GM06990 (cell line): ENCODE data around the gene RNF26.

Source experiments
- DNase-seq: peaks from one replicate; pipeline ENCODE4 v3.0.0-alpha.2; 2011; ENCODE audit not compliant: insufficient read length; ENCODE audit errors: extremely low read depth
- H3K27me3 ChIP-seq: replicated peaks from 2 replicates; pipeline ENCODE4 v1.6.0; 2011; ENCODE audit warnings: low read length; ENCODE audit not compliant: control insufficient read depth, insufficient read depth
- H3K36me3 ChIP-seq: 2 replicates; pipeline ENCODE4 v1.5.1; 2011; ENCODE audit warnings: low read length; ENCODE audit not compliant: control insufficient read depth, insufficient read depth
- H3K4me3 ChIP-seq: replicated peaks from 2 replicates; pipeline ENCODE4 v1.5.1; 2011; ENCODE audit warnings: low read depth, mild to moderate bottlenecking, control low read depth, low read length
- CTCF ChIP-seq: IDR thresholded peaks from 2 replicates; pipeline ENCODE4 v1.5.1; 2011; ENCODE audit warnings: low read length, control low read depth, mild to moderate bottlenecking, inconsistent platforms; ENCODE audit not compliant: insufficient read depth, poor library complexity, severe bottlenecking

The RNF26 gene

GRCh38 chr11:119303227-119303718 lies 31.1 kb upstream of the RNF26 start:
- Histone ChIP-seq H3K27me3 (no peaks in the 10 kb centered on the region), H3K4me3 (no peak overlapping the region), H3K36me3 (peaks cover 23% of the 10 kb centered on the region)
- no peak for TF ChIP-seq CTCF
- no peak for DNase-seq

GRCh38 chr11:119305556-119306372 lies 28.6 kb upstream of the RNF26 start:
- H3K36me3 ChIP-seq: peaks cover 23% of the 10 kb centered on the region

GRCh38 chr11:119306373-119306890 lies 27.9 kb upstream of the RNF26 start:
- Histone ChIP-seq H3K36me3 (peaks cover 26% of the 10 kb centered on the region), H3K27me3 (no peaks in the 10 kb centered on the region), H3K4me3 (no peak overlapping the region)
- TF ChIP-seq CTCF: no peak
- no peak for DNase-seq

More at GRCh38 chr11:119305556-119306372, 28.6 kb upstream of the RNF26 start:
- no peak for DNase-seq
- TF ChIP-seq CTCF: no peak
- no peaks in the 10 kb centered on the region for H3K27me3 ChIP-seq
- H3K4me3 ChIP-seq: no peak overlapping the region

- no peak for DNase-seq
- Histone ChIP-seq H3K4me3 (no peak overlapping the region), H3K36me3 (peaks cover 26% of the 10 kb centered on the region), H3K27me3 (no peaks in the 10 kb centered on the region)
- peak; percentile 9 for TF ChIP-seq CTCF
These were observed 27.1 kb upstream of the RNF26 start for GRCh38 chr11:119307219-119307618.

- peaks cover 26% of the 10 kb centered on the region for H3K36me3 ChIP-seq
These were observed 26.4 kb upstream of the RNF26 start for GRCh38 chr11:119307974-119308373.

More at GRCh38 chr11:119307974-119308373, 26.4 kb upstream of the RNF26 start:
- Histone ChIP-seq H3K4me3 (no peak overlapping the region), H3K27me3 (no peaks in the 10 kb centered on the region)
- no peak for TF ChIP-seq CTCF
- no peak for DNase-seq
